ENCODE measurements around the gene CITED2.

The CITED2 gene

DNA sequence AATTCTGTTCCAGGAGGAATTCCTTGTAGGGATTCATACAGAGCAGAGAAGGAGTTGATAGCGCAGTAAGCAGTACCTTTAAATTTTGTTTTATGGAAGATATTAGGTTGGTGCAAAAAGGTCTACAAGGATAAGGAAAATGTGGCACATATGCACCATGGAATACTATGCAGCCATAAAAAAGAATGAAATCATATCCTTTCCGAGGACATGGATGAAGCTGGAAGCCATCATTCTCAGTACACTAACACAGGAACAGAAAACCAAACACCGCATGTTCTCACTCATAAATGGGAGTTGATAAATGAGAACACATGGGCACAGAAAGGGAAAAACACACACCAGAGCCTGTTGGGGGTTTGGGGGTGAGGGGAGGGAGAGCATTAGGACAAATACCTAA lies 45.2 kb downstream of the CITED2 start:
- no peak for DNase-seq

DNA sequence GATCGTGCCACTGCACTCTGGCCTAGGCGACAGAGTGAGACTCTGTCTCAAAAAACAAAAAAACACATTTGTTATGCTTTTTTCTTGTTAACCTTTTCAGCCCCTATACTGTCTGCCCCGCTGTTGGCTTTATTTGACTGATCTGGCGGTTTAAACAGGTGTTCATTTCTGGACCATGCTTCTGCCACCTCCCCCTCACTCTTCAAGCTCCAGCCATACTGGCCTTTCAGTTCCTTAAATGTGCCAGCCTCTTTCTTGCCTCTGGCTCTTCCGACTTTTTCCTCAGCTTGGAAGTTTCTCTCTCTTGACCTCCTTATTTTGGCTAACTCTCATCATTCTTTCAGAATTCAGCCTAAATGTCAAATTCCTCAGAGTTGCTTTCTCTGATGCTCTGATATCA lies 47.4 kb downstream of the CITED2 start:
- no peak for DNase-seq

DNA sequence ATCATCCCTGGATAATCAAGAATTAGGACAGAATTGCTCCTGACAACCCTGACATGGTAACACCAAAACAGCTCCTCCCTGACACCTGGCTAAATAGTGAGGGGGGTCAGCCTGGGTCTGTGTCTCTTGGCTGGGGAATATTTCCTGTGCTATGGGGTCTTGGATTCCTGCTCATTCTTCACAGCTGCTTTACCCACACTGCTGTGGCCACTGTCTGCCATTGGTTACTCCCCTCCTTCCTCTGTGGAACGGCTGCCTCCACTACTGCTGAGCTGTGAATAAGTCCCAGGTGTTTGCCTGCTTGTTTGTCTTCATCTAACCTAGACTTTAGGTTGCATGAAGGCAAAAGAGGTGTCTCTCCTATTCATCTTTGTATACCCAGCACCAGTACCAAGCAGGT lies 48.8 kb downstream of the CITED2 start:
- DNase-seq: no peak

DNA sequence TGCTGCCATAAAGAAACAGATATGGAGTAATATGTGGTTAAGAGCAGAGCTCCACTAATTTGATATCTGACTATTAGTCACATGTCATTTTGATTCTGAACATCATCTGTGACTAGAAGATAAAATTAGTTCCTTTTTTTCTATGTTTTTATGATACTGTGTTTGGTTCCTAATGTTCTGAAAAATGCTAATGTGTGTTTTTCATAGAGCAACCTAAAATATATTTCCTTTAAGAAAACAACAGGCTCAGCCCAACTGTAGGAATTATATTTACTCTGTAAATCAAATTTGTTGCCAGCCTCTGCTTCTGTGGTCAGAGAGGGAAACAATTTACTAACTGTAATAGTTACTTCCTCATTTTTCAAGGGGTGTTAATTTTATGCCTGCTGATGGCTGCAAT lies 49.3 kb downstream of the CITED2 start:
- DNase-seq: no peak

DNA sequence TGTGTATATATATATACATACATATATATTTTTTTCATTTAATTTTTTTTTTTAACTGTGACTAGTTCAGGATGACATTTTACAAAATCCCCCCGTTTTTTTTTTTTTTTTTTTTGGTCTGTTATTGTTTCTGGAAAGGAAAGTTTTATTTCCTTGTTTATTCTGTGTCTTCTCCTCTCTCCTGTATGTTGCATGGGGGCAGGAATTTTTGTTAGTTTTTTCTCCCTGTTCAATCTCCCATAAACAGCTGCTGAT lies 50.2 kb downstream of the CITED2 start:
- DNase-seq: no peak

DNA sequence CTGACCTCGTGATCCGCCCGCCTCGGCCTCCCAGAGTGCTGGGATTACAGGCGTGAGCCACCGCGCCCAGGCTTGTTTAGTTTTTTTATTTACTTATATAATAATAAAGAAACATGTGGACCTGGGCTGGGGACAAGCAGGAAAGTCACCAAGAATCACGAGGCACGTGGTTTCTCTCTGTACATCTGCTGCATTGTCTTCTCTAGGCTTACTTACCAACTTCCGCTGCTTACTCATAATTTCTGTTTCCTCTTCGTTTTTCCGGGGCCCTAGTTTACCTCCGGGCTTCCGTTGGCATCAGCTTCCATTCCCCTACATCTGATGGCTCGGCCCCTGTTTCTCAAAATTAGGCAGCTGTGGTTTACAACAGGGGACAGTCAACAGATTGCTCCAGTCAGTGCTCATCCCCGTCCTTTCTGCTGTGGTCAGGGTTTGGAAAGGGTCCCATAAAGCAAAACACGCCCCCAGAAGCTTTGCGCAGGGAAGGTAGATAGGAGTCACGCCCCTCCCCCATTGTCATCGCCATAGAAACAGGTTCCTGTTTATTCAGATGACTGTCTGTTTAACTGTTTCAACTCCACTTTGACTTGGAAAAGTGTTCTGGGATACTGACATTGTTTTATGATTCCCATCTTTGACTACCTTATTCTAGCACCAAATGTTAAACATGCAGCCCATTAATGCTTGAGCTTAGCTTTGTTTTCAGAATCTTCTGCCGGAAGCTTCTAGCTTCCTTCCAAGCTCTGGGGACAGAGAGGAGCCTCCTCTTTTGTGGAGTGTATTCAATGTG lies 50.7 kb downstream of the CITED2 start:
- no peak for DNase-seq

All from GOT3 (cell line).